ENCODE data around the gene VASH2.

Gene VASH2

DNA sequence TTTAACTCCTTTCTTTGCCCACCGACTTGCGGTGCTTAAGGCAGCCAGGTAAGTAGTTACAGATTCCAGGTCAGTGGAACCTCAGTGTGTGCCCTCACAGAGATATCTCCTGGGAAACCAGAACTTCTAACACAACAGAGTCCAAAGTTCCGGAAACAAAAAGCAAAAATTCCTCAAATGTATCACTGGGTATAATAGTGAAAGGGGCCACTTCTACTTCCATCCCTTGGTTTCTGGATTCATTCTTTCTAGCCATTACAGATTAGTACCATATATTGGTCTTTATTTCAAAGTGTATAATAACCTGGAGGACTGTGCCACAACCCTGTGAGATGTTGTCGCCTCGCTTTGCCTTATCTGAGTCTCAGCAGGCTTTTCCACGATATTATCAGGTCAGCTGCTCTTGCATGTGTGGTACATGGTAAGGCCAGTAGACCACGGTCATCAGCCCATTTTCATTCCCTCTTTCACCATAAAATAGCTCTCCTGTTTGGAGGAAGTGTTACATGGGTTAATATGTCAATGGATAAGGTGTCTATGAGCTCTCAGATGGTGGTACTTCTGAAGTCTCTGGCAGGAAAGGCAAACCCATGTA, 14.9 kb upstream of the VASH2 start:
- no peak overlapping the region for H3K4me3 ChIP-seq (ENCODE audit: insufficient read length, low read depth)
- H3K36me3 ChIP-seq (ENCODE audit: insufficient read depth, insufficient read length, low read length) = no peaks in the 10 kb centered on the region
- H3K27me3 ChIP-seq (ENCODE audit: insufficient read depth, insufficient read length) = no peaks in the 10 kb centered on the region
- peaks cover 16% of the 10 kb centered on the region; the same call in 1 of the 2 replicates for H3K9me3 ChIP-seq (ENCODE audit: insufficient read depth, low read length)
- H3K4me1 ChIP-seq (ENCODE audit: insufficient read depth, insufficient read length) = no peaks in the 10 kb centered on the region
- no peak overlapping the region for H3K9ac ChIP-seq (ENCODE audit: insufficient read length, low read depth)
- no peak for DNase-seq (ENCODE audit: low read depth, low spot score)
- TF ChIP-seq YY1 (IDR thresholded peaks at IDR 0.05; ENCODE audit: insufficient read depth, insufficient read length) (no peak), SUZ12 (IDR thresholded peaks at IDR 0.05; ENCODE audit: extremely low read depth, insufficient read depth, insufficient read length) (no peak), ZNF274 (IDR thresholded peaks at IDR 0.05; ENCODE audit: low read depth, low read length) (no peak)

DNA sequence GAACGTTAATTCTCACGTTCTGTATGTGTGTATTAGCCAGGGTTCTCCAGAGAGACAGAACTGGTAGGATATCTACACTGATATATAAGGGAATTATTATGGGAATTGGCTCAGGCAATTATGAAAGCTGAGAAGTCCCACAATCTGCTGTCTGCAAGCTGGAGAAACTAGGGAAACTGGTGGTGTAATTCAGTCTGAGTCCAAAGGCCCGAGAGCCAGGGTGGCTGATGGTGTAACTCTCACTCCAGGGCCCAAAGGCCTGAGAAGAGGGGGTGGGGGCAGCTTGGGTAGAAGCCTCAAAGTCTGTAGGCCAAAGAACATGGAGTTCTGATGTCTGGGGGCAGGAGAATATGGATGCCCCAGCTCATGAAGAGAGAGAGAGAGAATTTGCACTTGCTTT, 13.3 kb upstream of the VASH2 start:
- H3K36me3 ChIP-seq (ENCODE audit: insufficient read depth, insufficient read length, low read length) = no peaks in the 10 kb centered on the region
- no peak overlapping the region for H3K4me3 ChIP-seq (ENCODE audit: insufficient read length, low read depth)
- DNase-seq (ENCODE audit: low read depth, low spot score) = no peak
- peaks cover 18% of the 10 kb centered on the region; the same call in 1 of the 2 replicates for H3K9me3 ChIP-seq (ENCODE audit: insufficient read depth, low read length)
- no peak overlapping the region for H3K9ac ChIP-seq (ENCODE audit: insufficient read length, low read depth)
- no peaks in the 10 kb centered on the region for H3K27me3 ChIP-seq (ENCODE audit: insufficient read depth, insufficient read length)
- no peaks in the 10 kb centered on the region for H3K4me1 ChIP-seq (ENCODE audit: insufficient read depth, insufficient read length)
- TF ChIP-seq YY1 (IDR thresholded peaks at IDR 0.05; ENCODE audit: insufficient read depth, insufficient read length) (no peak), ZNF274 (IDR thresholded peaks at IDR 0.05; ENCODE audit: low read depth, low read length) (no peak), SUZ12 (IDR thresholded peaks at IDR 0.05; ENCODE audit: extremely low read depth, insufficient read depth, insufficient read length) (no peak)

DNA sequence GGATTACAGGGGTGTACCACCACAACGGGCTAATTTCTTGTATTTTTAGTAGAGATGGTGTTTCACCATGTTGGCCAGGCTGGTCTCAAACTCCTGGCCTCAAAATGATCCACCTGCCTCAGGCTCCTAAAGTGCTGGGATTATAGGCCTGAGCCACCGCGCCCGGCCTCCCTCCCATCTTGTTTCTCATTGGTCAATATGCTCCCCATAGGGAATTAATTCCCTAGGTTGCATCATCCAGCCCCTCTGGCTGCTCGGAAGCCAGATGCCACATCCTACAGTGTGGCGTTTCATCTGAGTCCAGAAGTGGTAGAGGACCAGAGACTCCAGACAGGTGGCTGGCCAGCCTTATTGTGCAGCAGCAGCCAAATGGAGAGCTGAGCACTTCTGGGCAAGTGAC, 11.5 kb upstream of the VASH2 start:
- no peaks in the 10 kb centered on the region for H3K36me3 ChIP-seq (ENCODE audit: insufficient read depth, insufficient read length, low read length)
- no peak for TF ChIP-seq YY1 (IDR thresholded peaks at IDR 0.05; ENCODE audit: insufficient read depth, insufficient read length)

DNA sequence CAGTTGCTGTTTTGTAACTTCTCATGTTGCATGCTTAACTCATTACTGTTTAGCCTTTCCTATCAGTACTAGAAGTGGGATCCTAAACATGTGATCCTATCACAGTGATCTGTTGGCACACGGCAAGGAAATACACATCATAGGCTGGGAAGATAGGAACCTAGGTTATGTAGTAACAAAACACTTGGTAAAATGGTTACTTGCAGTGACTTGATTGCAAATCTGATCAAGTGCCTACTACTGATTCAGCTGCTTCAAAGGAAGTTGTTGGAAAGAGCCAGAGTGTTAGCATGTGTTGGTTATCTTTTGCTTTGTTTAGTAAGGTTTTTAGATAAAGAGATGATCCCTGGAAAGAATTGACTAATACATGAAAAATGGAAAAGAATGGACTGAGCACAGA, 8.9 kb upstream of the VASH2 start:
- Histone ChIP-seq H3K9ac (ENCODE audit: insufficient read length, low read depth) (no peak overlapping the region), H3K27me3 (ENCODE audit: insufficient read depth, insufficient read length) (no peaks in the 10 kb centered on the region), H3K36me3 (ENCODE audit: insufficient read depth, insufficient read length, low read length) (no peaks in the 10 kb centered on the region), H3K4me1 (ENCODE audit: insufficient read depth, insufficient read length) (no peaks in the 10 kb centered on the region), H3K9me3 (ENCODE audit: insufficient read depth, low read length) (peaks cover 18% of the 10 kb centered on the region; the same call in 1 of the 2 replicates), H3K4me3 (ENCODE audit: insufficient read length, low read depth) (no peak overlapping the region)
- TF ChIP-seq ZNF274 (IDR thresholded peaks at IDR 0.05; ENCODE audit: low read depth, low read length) = no peak
- no peak for TF ChIP-seq SUZ12 (IDR thresholded peaks at IDR 0.05; ENCODE audit: extremely low read depth, insufficient read depth, insufficient read length)
- no peak for TF ChIP-seq YY1 (IDR thresholded peaks at IDR 0.05; ENCODE audit: insufficient read depth, insufficient read length)
- no peak for DNase-seq (ENCODE audit: low read depth, low spot score)

More for the DNA sequence above, 11.5 kb upstream of the VASH2 start:
- Histone ChIP-seq H3K27me3 (ENCODE audit: insufficient read depth, insufficient read length) (no peaks in the 10 kb centered on the region), H3K9ac (ENCODE audit: insufficient read length, low read depth) (no peak overlapping the region), H3K4me1 (ENCODE audit: insufficient read depth, insufficient read length) (no peaks in the 10 kb centered on the region), H3K4me3 (ENCODE audit: insufficient read length, low read depth) (no peak overlapping the region), H3K9me3 (ENCODE audit: insufficient read depth, low read length) (peaks cover 18% of the 10 kb centered on the region; the same call in 1 of the 2 replicates)
- DNase-seq (ENCODE audit: low read depth, low spot score) = no peak

DNA sequence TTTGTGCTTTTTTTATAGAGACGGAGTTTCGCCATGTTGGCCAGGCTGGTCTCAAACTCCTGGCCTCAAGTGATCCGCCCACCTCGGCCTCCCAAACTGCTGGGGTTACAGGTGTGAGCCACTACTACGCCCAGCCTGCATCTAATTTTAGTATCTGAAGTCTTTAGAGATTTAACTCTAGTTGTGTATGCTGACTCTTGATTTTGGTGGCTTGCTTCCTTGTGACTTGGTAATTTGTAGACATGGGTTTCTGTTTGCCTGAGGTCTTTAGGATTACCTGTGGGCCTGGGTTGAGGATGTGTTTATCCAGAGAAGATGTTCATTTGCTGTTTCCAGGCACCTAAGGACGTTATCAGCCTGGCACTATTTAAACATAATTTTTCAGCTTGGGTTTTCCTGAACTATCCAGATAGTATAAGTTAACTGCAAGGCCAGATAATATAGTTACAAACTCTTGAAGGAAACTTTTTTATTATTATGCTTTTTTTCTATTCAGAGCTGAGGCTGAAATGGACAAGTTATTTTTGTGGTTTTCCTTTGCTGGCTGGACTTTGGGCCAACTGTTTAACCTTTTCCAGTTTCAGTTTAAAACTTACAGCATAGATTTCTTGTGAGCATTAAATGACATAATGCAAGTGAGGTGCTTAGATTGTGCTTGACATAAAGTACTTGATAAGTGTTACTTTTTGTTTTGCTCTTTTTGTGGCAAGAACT, 7.5 kb upstream of the VASH2 start:
- Histone ChIP-seq H3K36me3 (ENCODE audit: insufficient read depth, insufficient read length, low read length) (no peaks in the 10 kb centered on the region), H3K27me3 (ENCODE audit: insufficient read depth, insufficient read length) (no peaks in the 10 kb centered on the region), H3K9ac (ENCODE audit: insufficient read length, low read depth) (no peak overlapping the region), H3K9me3 (ENCODE audit: insufficient read depth, low read length) (peaks cover 18% of the 10 kb centered on the region; the same call in 1 of the 2 replicates), H3K4me1 (ENCODE audit: insufficient read depth, insufficient read length) (no peaks in the 10 kb centered on the region), H3K4me3 (ENCODE audit: insufficient read length, low read depth) (no peak overlapping the region)
- DNase-seq (ENCODE audit: low read depth, low spot score) = no peak
- no peak for TF ChIP-seq SUZ12 (IDR thresholded peaks at IDR 0.05; ENCODE audit: extremely low read depth, insufficient read depth, insufficient read length)
- no peak for TF ChIP-seq YY1 (IDR thresholded peaks at IDR 0.05; ENCODE audit: insufficient read depth, insufficient read length)
- no peak for TF ChIP-seq ZNF274 (IDR thresholded peaks at IDR 0.05; ENCODE audit: low read depth, low read length)

DNA sequence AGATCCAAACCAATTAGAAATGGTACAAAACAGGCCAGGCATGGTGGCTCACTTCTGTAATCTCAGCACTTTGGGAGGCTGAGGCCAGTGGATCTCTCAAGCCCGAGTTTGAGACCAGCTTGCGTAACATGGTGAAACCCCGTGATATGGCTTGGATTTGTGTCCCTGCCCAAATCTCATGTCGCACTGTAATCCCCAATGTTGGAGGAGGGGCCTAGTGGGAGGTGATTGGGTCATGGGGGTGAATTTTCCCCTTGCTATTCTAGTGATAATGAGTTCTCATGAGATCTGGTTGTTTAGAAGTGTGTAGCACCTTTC, 7.0 kb upstream of the VASH2 start:
- Histone ChIP-seq H3K36me3 (ENCODE audit: insufficient read depth, insufficient read length, low read length) (no peaks in the 10 kb centered on the region), H3K4me1 (ENCODE audit: insufficient read depth, insufficient read length) (no peaks in the 10 kb centered on the region), H3K9ac (ENCODE audit: insufficient read length, low read depth) (no peak overlapping the region), H3K9me3 (ENCODE audit: insufficient read depth, low read length) (peaks cover 21% of the 10 kb centered on the region; the same call in 1 of the 2 replicates), H3K4me3 (ENCODE audit: insufficient read length, low read depth) (no peak overlapping the region), H3K27me3 (ENCODE audit: insufficient read depth, insufficient read length) (no peaks in the 10 kb centered on the region)
- no peak for DNase-seq (ENCODE audit: low read depth, low spot score)
- TF ChIP-seq YY1 (IDR thresholded peaks at IDR 0.05; ENCODE audit: insufficient read depth, insufficient read length) (no peak), ZNF274 (IDR thresholded peaks at IDR 0.05; ENCODE audit: low read depth, low read length) (no peak), SUZ12 (IDR thresholded peaks at IDR 0.05; ENCODE audit: extremely low read depth, insufficient read depth, insufficient read length) (no peak)

DNA sequence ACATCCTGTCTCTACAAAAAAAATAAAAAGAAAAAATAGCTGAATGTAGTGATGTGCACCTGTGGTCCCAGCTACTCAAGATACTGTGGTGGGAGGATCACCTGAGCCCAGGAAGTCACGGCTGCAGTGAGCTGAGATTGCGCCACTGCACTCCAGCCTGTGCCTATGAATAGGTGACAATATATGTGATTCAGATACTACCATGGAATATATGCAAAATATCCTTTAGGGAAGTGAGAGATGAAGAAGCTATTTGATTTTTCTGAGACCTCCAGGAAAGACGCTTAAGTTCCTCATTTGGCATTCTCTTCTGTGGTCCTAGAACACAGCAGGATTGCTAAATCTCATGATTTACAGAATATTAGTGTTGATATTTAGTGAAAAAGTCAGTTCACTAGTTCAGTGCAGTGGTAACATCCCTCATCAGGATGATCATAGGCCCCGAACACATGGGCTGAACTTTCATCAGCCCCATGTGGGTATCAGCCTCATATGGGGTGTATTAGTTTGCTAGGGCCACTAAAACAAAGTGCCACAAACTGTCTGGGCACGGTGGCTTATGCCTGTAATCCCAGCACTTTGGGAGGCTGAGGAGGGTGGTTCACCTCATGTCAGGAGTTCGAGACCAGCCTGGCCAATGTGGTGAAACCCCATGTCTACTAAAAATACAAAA, 6.0 kb upstream of the VASH2 start:
- TF ChIP-seq SUZ12 (IDR thresholded peaks at IDR 0.05; ENCODE audit: extremely low read depth, insufficient read depth, insufficient read length) = no peak
- no peak for TF ChIP-seq YY1 (IDR thresholded peaks at IDR 0.05; ENCODE audit: insufficient read depth, insufficient read length)
- no peak for TF ChIP-seq ZNF274 (IDR thresholded peaks at IDR 0.05; ENCODE audit: low read depth, low read length)
- DNase-seq (ENCODE audit: low read depth, low spot score) = no peak
- no peaks in the 10 kb centered on the region for H3K4me1 ChIP-seq (ENCODE audit: insufficient read depth, insufficient read length)
- H3K27me3 ChIP-seq (ENCODE audit: insufficient read depth, insufficient read length) = peaks cover 5% of the 10 kb centered on the region
- H3K9me3 ChIP-seq (ENCODE audit: insufficient read depth, low read length) = peaks cover 20% of the 10 kb centered on the region; the same call in 1 of the 2 replicates
- no peaks in the 10 kb centered on the region for H3K36me3 ChIP-seq (ENCODE audit: insufficient read depth, insufficient read length, low read length)
- no peak overlapping the region for H3K4me3 ChIP-seq (ENCODE audit: insufficient read length, low read depth)
- no peak overlapping the region for H3K9ac ChIP-seq (ENCODE audit: insufficient read length, low read depth)
